Cardiac muscle cell (in vitro differentiated cells and primary cell): Measurements from ENCODE around the gene ELP5. TPM values are rescaled to one million over a fixed set of nuclear protein-coding genes. Genes with fewer than 3 reads are reported as not detected.
A peak's percentile ranks its signal among the peaks of the same experiment; 100 is the strongest.

Source experiments
- DNase-seq, 2 donors: peaks; one replicate each; pipeline versions ENCODE4 v3.0.0 to v3.0.0-alpha.2; 2010 to 2017; ENCODE audit warnings: low read depth in 1 of 2, low spot score in 1 of 2
- H3K27ac ChIP-seq: fragments of 200-600 bp; sonication (generic); 2 replicates; pipeline ENCODE4 v1.5.1; 2016
- H3K27me3 ChIP-seq: fragments of 200-600 bp; sonication (generic); 2 replicates; pipeline ENCODE4 v1.6.0; 2016; ENCODE audit warnings: control low read depth
- H3K36me3 ChIP-seq: fragments of 200-600 bp; sonication (generic); 2 replicates; pipeline ENCODE4 v1.5.1; 2016; ENCODE audit warnings: control low read depth
- H3K4me1 ChIP-seq: fragments of 200-600 bp; sonication (generic); 2 replicates; pipeline ENCODE4 v1.8.1; 2017; ENCODE audit warnings: low read depth, mild to moderate bottlenecking, mixed run types
- H3K4me3 ChIP-seq: fragments of 200-600 bp; sonication (generic); 2 replicates; pipeline ENCODE4 v1.5.1; 2016; ENCODE audit warnings: mild to moderate bottlenecking
- H3K9me3 ChIP-seq: fragments of 200-600 bp; sonication (generic); 2 replicates; pipeline ENCODE4 v1.5.1; 2017; ENCODE audit warnings: low read depth, mild to moderate bottlenecking, control low read depth
- CTCF ChIP-seq: IDR thresholded peaks from 2 replicates; pipeline ENCODE4 v1.5.1; 2012; ENCODE audit warnings: low read depth, mild to moderate bottlenecking, low read length
- polyA plus RNA-seq: library from polyadenylated mRNA; unstranded; fragments of >200 nt; fragmentation: Nextera tagmentation; extraction: Ambion mirVana; gene quantifications from 2 replicates; pipeline ENCODE4 v1.2.1, GENCODE V29; 2016
- total RNA-seq: library from RNA; depleted of rRNA; stranded (reverse); fragments of >200 nt; gene quantifications from 2 replicates; pipeline ENCODE4 v1.2.3, GENCODE V29; 2016

Gene ELP5
- total and polyA plus RNA-seq, 2 experiments from 2014 or later = 54.5 to 62.3 TPM

GRCh38 chr17:7214300-7215135 is 37.5 kb upstream of the ELP5 start:
- Histone ChIP-seq H3K27ac (peak overlapping the region; percentile 35), H3K36me3 (no peaks in the 10 kb centered on the region), H3K27me3 (no peaks in the 10 kb centered on the region), H3K9me3 (no peaks in the 10 kb centered on the region), H3K4me1 (peaks cover 38% of the 10 kb centered on the region), H3K4me3 (peak overlapping the region; percentile 33)
- DNase-seq = peak; percentile 98 to 100
- peak; percentile 70 for TF ChIP-seq CTCF

GRCh38 chr17:7215136-7215638 is 36.8 kb upstream of the ELP5 start:
- TF ChIP-seq CTCF = no peak
- DNase-seq = no peak
- peak overlapping the region; percentile 81 for H3K27ac ChIP-seq
- no peaks in the 10 kb centered on the region for H3K9me3 ChIP-seq
- H3K36me3 ChIP-seq = no peaks in the 10 kb centered on the region
- peaks cover 38% of the 10 kb centered on the region for H3K4me1 ChIP-seq
- H3K27me3 ChIP-seq = no peaks in the 10 kb centered on the region
- peak overlapping the region; percentile 10 for H3K4me3 ChIP-seq

- DNase-seq = no peak
- H3K27ac ChIP-seq = peak overlapping the region; percentile 81
Measured at GRCh38 chr17:7215652-7216180, 36.3 kb upstream of the ELP5 start.

GRCh38 chr17:7216242-7217112 is 35.5 kb upstream of the ELP5 start:
- H3K36me3 ChIP-seq = no peaks in the 10 kb centered on the region
- H3K27ac ChIP-seq = peak overlapping the region; percentile 81
- H3K4me3 ChIP-seq = peak overlapping the region; percentile 61
- no peak for DNase-seq
- peaks cover 40% of the 10 kb centered on the region for H3K4me1 ChIP-seq
- no peaks in the 10 kb centered on the region for H3K27me3 ChIP-seq
- H3K9me3 ChIP-seq = no peaks in the 10 kb centered on the region
- no peak for TF ChIP-seq CTCF

More at GRCh38 chr17:7215652-7216180, 36.3 kb upstream of the ELP5 start:
- Histone ChIP-seq H3K4me1 (peaks cover 43% of the 10 kb centered on the region), H3K27me3 (no peaks in the 10 kb centered on the region), H3K4me3 (peak overlapping the region; percentile 61), H3K36me3 (no peaks in the 10 kb centered on the region), H3K9me3 (no peaks in the 10 kb centered on the region)
- no peak for TF ChIP-seq CTCF

- peak; percentile 79 to 90 for DNase-seq
- peaks cover 33% of the 10 kb centered on the region for H3K4me1 ChIP-seq
Measured at GRCh38 chr17:7217113-7217987, 34.7 kb upstream of the ELP5 start.

More at GRCh38 chr17:7217113-7217987, 34.7 kb upstream of the ELP5 start:
- H3K27me3 ChIP-seq = no peaks in the 10 kb centered on the region
- peak overlapping the region; percentile 81 for H3K27ac ChIP-seq
- H3K9me3 ChIP-seq = no peaks in the 10 kb centered on the region
- H3K36me3 ChIP-seq = peaks cover 4% of the 10 kb centered on the region
- H3K4me3 ChIP-seq = peak overlapping the region; percentile 61
- TF ChIP-seq CTCF = no peak
